ES-I3 (cell line): ENCODE measurements around the gene LPIN1.

Source experiments
- H3K36me3 ChIP-seq: 2 replicates; pipeline ENCODE4 v1.6.1; 2013; ENCODE audit warnings: mild to moderate bottlenecking, low read length, control low read depth, moderate library complexity; ENCODE audit not compliant: insufficient read depth
- H3K4me1 ChIP-seq: 2 replicates; pipeline ENCODE4 v1.6.1; 2013; ENCODE audit warnings: mild to moderate bottlenecking, control low read depth, low read length; ENCODE audit not compliant: insufficient read depth
- H3K9ac ChIP-seq: 2 replicates; pipeline ENCODE4 v1.6.1; 2013; ENCODE audit warnings: low read depth, mild to moderate bottlenecking, low read length, moderate library complexity
- H3K9me3 ChIP-seq: 2 replicates; pipeline ENCODE4 v1.6.1; 2013; ENCODE audit warnings: mild to moderate bottlenecking, low read length, moderate library complexity; ENCODE audit not compliant: control insufficient read depth, insufficient read depth

The LPIN1 gene

DNA sequence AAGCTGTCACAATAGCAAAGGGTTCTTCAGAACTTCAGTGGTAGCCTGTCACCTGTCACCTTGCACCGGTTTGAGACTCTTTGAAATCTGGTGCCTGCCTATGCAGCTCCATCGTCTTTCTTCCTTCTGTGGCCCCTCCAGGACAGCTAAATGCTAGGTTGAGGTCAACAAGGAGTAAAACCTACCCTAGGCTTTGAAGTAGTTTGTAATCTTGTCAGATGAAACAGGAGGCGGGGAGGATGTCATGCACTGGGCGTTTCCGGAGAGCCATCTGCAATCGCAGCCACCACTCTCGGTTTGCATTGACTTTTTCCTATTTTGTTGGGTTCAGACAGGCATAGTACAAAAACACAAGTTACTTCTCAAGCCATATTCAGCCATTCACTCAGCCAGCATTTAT, 116.7 kb downstream of the LPIN1 start:
- H3K9me3 ChIP-seq: peaks cover 12% of the 10 kb centered on the region
- H3K36me3 ChIP-seq: no peaks in the 10 kb centered on the region
- H3K4me1 ChIP-seq: peaks cover 6% of the 10 kb centered on the region; the same call in 1 of the 2 replicates
- H3K9ac ChIP-seq: no peak overlapping the region

DNA sequence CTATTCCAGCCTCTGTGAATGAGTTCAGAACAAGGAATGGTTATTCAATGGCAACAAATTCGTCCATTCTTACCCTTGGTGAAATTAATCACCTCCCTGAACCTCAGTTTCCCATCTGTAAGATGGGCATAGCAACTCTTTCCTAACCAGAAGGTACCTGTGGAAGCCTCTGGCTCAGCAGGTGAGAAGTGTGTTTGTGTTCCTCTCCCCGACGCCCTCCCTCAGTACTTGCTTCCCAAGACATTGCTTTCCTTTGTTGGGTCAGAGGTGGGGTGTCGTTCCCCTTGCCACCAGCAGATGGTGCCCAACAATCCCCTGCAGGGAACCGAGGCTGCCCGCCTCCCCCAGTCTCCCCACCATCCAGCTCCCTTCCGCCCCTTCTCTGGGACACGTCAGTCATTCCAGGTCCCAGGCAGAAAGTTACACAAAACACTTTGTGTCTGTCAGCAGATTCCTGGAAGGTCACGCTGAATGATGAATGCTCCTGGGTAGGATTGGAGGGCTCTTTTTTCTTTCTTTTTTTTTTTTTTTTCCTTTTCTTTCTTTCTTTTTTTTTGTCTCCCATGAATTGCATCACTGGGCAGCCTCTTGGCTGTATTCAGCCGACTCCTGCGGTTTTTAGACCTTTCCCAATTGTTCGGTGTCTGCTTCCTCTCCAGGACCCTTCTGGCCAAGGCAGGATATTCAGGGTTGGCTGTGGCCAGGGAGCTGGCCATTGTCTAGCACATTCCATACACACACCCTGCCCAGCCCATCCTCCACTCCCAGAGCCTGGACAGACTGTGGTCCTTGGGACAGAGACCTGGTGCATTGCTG, 117.3 kb downstream of the LPIN1 start:
- Histone ChIP-seq H3K36me3 (no peaks in the 10 kb centered on the region), H3K4me1 (peaks cover 6% of the 10 kb centered on the region; the same call in 1 of the 2 replicates), H3K9ac (0 out of 2 replicates have a peak overlapping the region, but pooled peaks have one; percentile 6), H3K9me3 (peaks cover 10% of the 10 kb centered on the region)

DNA sequence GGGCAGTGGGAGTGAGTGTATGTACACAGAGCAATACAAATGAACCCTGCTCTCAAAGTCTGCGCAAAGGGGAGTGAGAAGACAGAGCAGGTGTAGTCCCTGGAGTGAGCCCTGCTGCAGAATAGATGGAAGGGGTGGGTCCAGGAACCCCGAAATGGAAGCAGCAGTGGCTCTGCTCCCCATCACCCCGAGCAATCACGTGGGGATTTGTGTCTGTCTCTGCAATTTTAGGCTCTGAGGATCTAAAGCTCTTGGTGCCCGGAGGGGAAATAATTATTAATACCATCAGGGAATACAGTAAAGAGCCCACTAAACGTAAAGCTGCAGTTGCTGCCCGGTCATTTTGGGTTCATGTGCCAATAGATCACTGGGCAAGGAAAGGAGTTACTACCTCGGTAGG, 118.3 kb downstream of the LPIN1 start:
- Histone ChIP-seq H3K4me1 (peaks cover 10% of the 10 kb centered on the region; the same call in 1 of the 2 replicates), H3K9ac (no peak overlapping the region), H3K36me3 (no peaks in the 10 kb centered on the region), H3K9me3 (peaks cover 5% of the 10 kb centered on the region; the same call in 1 of the 2 replicates)

DNA sequence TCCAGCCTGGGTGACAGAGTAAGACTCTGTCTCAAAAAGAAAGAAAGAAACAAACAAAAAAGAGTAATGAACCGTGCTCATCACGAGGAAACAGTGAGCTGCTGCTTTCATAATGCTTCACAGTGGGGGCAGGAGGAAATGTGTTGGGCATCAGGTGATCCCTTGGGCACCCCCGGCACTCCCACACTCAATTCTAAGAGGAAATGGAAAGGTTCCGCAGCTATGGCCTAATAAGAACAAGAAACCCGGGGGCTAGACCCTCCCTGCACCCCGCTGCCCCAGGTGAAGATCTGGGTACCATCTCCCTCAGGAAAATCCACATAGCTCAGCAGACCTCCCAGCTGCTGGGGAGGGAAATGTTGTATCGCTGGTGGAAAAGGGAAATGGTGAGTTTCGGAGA, 118.9 kb downstream of the LPIN1 start:
- peaks cover 17% of the 10 kb centered on the region for H3K4me1 ChIP-seq
- H3K9me3 ChIP-seq: peaks cover 4% of the 10 kb centered on the region; the same call in 1 of the 2 replicates
- no peaks in the 10 kb centered on the region for H3K36me3 ChIP-seq
- H3K9ac ChIP-seq: no peak overlapping the region

DNA sequence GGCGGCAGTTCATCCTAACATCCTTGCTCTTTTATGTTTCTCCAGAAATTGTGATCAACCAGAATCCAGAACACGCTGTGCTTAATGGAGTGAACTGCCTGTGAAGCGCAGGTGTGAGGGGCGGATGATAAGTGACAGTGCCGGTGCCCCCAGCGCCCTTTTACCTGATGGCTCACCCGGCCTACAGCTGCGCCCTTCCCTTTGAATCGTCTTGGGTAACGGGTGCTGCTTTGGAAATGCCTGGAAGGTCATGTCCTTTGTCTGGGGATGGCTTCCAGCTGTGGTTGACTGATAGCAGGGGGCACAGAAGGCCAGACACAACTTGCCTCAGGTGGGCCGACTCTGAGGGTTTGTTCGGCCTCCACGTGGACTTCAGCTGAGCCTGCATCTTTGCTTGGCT, 119.4 kb downstream of the LPIN1 start:
- H3K9me3 ChIP-seq: no peaks in the 10 kb centered on the region
- no peak overlapping the region for H3K9ac ChIP-seq
- no peaks in the 10 kb centered on the region for H3K36me3 ChIP-seq
- H3K4me1 ChIP-seq: peaks cover 19% of the 10 kb centered on the region

- Histone ChIP-seq H3K9me3 (no peaks in the 10 kb centered on the region), H3K36me3 (no peaks in the 10 kb centered on the region), H3K9ac (no peak overlapping the region), H3K4me1 (peaks cover 19% of the 10 kb centered on the region)
These were observed 120.2 kb downstream of the LPIN1 start for GRCh38 chr2:11866358-11867335.

DNA sequence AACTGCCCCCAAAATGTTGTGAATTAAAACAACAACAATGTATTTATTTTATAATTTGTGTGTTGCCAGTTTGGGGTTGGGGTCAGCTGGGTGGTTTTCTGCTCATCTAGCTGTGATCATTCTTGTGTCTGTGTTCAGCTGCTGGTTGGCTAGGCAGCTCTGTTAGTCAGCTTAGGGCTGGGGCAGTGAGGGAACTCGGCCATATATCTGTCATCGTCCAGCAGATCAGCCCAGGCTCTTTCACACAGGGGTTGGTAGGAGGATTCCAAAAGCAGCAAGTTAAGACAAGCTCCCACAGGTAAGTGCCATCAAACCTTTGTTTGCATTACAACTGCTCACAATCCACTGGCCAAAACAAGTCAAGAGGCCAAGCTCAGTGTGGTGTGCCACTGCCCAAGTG, 121.5 kb downstream of the LPIN1 start:
- Histone ChIP-seq H3K36me3 (no peaks in the 10 kb centered on the region), H3K9ac (no peak overlapping the region), H3K4me1 (peaks cover 19% of the 10 kb centered on the region), H3K9me3 (no peaks in the 10 kb centered on the region)

DNA sequence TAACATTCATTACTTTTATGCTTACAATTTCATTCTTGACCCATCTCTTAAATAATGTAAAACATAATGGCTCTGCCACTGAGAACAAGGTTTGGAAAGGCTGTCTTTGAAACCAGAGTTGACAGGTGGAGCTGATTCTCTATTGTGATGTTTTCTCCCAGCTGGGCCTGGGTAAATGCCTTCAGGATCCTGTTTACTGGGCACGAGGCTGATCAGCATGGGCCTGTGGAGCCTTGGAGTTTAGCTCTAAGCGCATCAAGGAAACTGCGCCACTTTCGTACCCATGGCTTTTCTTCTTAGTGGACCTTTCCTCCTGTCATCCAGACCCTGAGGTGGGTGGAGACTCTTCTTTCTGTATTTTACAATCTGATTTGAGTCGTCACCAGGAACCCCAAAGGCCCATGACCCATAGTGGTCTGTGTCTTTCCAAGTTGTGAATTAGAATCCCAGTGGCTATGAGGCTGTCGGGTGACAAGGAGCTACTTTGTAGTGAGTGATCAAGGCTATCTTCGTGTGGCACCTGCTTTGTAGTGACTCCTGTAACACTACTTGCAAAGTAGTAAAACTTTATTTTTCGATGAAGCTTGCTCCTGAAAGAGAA, 123.1 kb downstream of the LPIN1 start:
- peaks cover 13% of the 10 kb centered on the region; the same call in 1 of the 2 replicates for H3K4me1 ChIP-seq
- no peak overlapping the region for H3K9ac ChIP-seq
- H3K36me3 ChIP-seq: no peaks in the 10 kb centered on the region
- H3K9me3 ChIP-seq: no peaks in the 10 kb centered on the region

DNA sequence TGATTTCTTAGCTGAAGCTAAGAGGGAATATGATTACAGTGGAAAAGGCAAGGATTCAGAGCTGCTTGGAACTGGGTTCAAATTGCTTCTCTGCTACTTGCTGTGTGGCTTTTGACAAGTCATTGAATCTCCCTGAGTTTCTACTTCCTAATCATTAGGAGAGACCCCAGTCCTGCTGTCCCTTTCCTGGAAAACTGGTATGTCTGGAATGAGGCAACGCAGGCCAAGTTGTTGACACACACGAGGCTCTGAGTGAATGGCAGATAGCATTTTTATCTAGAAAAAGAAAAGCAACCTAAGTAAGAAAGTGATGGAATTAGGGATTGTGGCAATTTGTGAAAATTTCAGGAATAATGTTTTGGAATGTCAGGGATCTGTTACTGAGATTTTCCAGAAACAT, 123.6 kb downstream of the LPIN1 start:
- no peaks in the 10 kb centered on the region for H3K9me3 ChIP-seq
- no peak overlapping the region for H3K9ac ChIP-seq
- H3K4me1 ChIP-seq: peaks cover 13% of the 10 kb centered on the region; the same call in 1 of the 2 replicates
- H3K36me3 ChIP-seq: no peaks in the 10 kb centered on the region

- Histone ChIP-seq H3K36me3 (no peaks in the 10 kb centered on the region), H3K9ac (no peak overlapping the region), H3K9me3 (no peaks in the 10 kb centered on the region), H3K4me1 (peaks cover 13% of the 10 kb centered on the region; the same call in 1 of the 2 replicates)
These were observed 124.2 kb downstream of the LPIN1 start for GRCh38 chr2:11870584-11870983.

DNA sequence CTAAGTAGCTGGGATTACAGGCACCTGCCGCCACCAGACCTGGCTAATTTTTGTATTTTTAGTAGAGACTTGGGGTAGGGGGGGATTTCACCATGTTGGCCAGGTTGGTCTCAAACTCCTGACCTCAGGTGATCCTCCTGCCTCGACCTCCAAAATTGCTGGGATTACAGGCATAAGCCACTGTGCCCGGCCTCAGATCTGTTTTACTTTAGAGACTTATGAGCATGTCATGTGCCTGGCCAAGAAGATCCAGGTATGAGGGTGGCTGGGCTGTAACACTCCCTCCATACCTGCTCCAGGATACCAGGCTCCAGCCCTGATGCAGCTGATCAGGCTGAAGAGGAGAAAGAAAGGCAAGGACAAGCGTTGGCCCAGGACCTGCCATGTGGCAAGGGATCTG, 125.0 kb downstream of the LPIN1 start:
- H3K9ac ChIP-seq: no peak overlapping the region

DNA sequence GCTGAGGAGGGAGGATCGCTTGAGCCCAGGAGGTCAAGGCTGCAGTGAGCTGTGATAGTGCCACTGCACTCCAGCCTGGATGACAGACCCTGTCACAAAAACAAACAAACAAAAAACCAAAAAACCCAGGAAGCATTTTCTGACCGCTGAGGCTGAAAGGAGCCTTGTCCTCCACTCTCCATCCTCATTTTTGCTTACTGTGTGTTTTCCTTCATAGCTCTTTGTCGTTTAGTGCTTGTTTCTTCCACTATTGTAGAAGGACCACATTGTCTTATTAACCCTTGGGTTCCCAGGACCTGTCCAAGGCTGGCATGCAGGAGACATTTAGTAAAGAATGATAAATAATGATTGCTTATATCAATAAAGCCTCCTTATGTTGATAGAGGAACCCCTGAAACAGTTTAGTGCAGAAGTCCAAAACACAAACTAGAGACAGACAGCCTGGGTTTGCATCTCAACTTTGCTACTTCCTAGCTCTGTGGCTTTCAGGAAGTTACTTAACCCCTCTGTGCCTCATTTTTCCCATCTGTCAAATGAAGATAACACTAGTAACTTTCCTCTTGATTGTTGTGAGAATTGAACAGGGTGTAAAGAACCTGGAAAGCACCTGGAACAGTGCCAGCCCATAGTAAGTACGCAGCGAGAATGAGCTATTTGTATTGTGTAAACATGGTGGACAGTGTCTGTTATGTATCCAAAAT, 126.0 kb downstream of the LPIN1 start:
- peaks cover 13% of the 10 kb centered on the region; the same call in 1 of the 2 replicates for H3K4me1 ChIP-seq
- no peaks in the 10 kb centered on the region for H3K9me3 ChIP-seq
- no peak overlapping the region for H3K9ac ChIP-seq
- H3K36me3 ChIP-seq: no peaks in the 10 kb centered on the region

More for the DNA sequence above, 125.0 kb downstream of the LPIN1 start:
- Histone ChIP-seq H3K9me3 (no peaks in the 10 kb centered on the region), H3K4me1 (peaks cover 13% of the 10 kb centered on the region; the same call in 1 of the 2 replicates), H3K36me3 (no peaks in the 10 kb centered on the region)

GRCh38 chr2:11872948-11873269, 126.5 kb downstream of the LPIN1 start:
- Histone ChIP-seq H3K9ac (no peak overlapping the region), H3K9me3 (no peaks in the 10 kb centered on the region), H3K36me3 (no peaks in the 10 kb centered on the region), H3K4me1 (peaks cover 13% of the 10 kb centered on the region; the same call in 1 of the 2 replicates)
